Stomach (tissue), 9 donors: ENCODE measurements around the gene KIAA1217. TPM values are rescaled to one million over a fixed set of nuclear protein-coding genes. Genes with fewer than 3 reads are reported as not detected.
A peak's percentile ranks its signal among the peaks of the same experiment; 100 is the strongest.

Experiments used
- DNase-seq, 2 donors: peaks; one replicate each; pipeline versions ENCODE4 v3.0.0 to v3.0.0-alpha.2; 2013 to 2019
- H3K27ac ChIP-seq, 5 donors: fragments of 200-600 bp in 4 of 5; sonication (generic) in 4 of 5; one replicate each; pipeline ENCODE4 v1.5.1; 2013 to 2019; ENCODE audit warnings: mild to moderate bottlenecking in 1 of 5, moderate library complexity in 1 of 5
- H3K27me3 ChIP-seq, 3 donors: fragments of 200-600 bp; sonication (generic); one replicate each; pipeline ENCODE4 v1.5.1; 2017 to 2019; ENCODE audit warnings: mixed run types in 1 of 3
- H3K36me3 ChIP-seq, 4 donors: fragments of 200-600 bp; sonication (generic); 1 replicate in 3 of 4; 2 replicates in 1 of 4; pipeline ENCODE4 v1.5.1; 2016 to 2019
- H3K4me1 ChIP-seq, 4 donors: fragments of 200-600 bp; sonication (generic); one replicate each; pipeline ENCODE4 v1.5.1; 2016 to 2019
- H3K4me3 ChIP-seq, 4 donors: fragments of 200-600 bp; sonication (generic) in 3 of 4; one replicate each; pipeline ENCODE4 v1.5.1; 2016 to 2019; ENCODE audit warnings: mild to moderate bottlenecking in 1 of 4
- H3K9me3 ChIP-seq, 4 donors: fragments of 200-600 bp; sonication (generic); one replicate each; pipeline ENCODE4 v1.5.1; 2016 to 2019
- EP300 ChIP-seq: sonication (generic); formaldehyde crosslinking; IDR thresholded peaks from one replicate; pipeline ENCODE4 v1.6.1; 2017; ENCODE audit warnings: antibody characterized with exemption
- POLR2A ChIP-seq, 4 donors: fragments of 450-650 bp; IDR thresholded peaks; one replicate each; pipeline ENCODE4 v1.6.1; 2016; ENCODE audit warnings: antibody characterized with exemption in 4 of 4, control low read depth in 2 of 4, mild to moderate bottlenecking in 1 of 4, moderate library complexity in 1 of 4
- POLR2AphosphoS5 ChIP-seq, 3 donors: sonication (generic); formaldehyde crosslinking; IDR thresholded peaks; one replicate each; pipeline ENCODE4 v1.6.1; 2016; ENCODE audit warnings: antibody characterized with exemption in 3 of 3
- WGBS, 5 donors: extraction: QIAGEN DNeasy Blood & Tissue Kit in 3 of 5; methylation state at CpG; one replicate each; pipeline versions ENCODE4 v1.1.5 to v1.1.7; 2013 to 2018; 5-methylcytosine and 5-hydroxymethylcytosine counted together
- intact Hi-C: fragments of 100-400 bp; cut with DNase I; formaldehyde crosslinking; loops from one replicate; pipeline ENCODE4 v1.15.1; 2023; ENCODE audit warnings: low total_unique reads
- polyA plus RNA-seq, 3 donors: library from polyadenylated mRNA; stranded (reverse); fragments of 200-250 nt; gene quantifications; one replicate each; pipeline ENCODE4 v1.2.3, GENCODE V29; 2013
- total RNA-seq, 5 donors: library from RNA; depleted of rRNA; stranded (reverse); fragments of >200 nt; gene quantifications; one replicate each; pipeline versions ENCODE4 v1.1.0 to v1.2.3, GENCODE V29; 2014 to 2016
- TF ChIP-seq, protein P1 (sequence below), 7 experiments: fragments of 450-650 bp in 4 of 7; fragments of 200-600 bp in 3 of 7; sonication (generic) in 3 of 7; IDR thresholded peaks; one replicate each; pipeline ENCODE4 v1.5.1; 2016 to 2019; ENCODE audit warnings: antibody characterized with exemption in 7 of 7, control low read depth in 2 of 7, mild to moderate bottlenecking in 1 of 7
- donor health status: healthy with polysubstance abuse.
- donor health status: Bipolar disorder and iron deficiency.
- donor health status: healthy.

The KIAA1217 gene
- total and polyA plus RNA-seq, 8 donors: 6.2 to 112 (median 24.6) TPM

DNA sequence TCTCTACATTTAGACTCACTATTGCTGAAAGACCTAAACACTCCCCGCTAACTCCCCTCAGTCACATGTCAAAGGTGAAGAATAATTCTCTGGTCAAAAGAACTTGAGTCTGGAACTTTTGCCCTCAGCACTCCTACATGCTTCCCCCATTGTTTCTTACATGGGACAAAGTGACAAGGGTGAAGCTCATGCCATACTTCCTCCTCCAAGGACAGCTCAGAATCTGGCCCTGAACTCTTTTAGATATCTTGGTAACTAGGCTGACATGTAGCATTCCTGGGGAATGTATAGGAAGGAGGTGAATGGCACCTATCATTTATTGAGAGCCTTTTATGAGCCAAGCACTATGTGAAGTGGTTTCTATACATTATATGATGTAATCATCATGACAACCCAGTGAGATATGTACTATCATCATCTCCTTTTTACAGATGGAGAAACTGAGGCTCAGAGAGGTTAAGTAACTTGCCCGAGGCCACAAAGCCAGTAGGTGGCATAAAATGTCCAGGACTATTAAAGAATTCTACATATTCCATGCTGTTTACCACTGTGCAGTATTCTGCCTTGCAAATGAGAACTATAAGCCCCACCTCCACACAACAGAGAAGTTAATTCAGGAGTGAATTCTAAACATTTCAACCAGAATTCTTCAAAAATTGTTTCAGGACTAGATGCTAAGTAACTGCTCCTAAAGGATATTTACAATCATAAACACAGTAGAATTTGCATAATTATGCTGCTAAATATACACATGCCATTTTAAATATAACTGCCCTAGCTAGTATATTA is 268.2 kb downstream of the KIAA1217 start:
- H3K27ac ChIP-seq: peak overlapping the region in 2 of 5 donors; percentile 9 to 13
- WGBS, 5 donors: 77 to 96% (median 90%) methylated on average over 2 of the region's 2 CpGs

DNA sequence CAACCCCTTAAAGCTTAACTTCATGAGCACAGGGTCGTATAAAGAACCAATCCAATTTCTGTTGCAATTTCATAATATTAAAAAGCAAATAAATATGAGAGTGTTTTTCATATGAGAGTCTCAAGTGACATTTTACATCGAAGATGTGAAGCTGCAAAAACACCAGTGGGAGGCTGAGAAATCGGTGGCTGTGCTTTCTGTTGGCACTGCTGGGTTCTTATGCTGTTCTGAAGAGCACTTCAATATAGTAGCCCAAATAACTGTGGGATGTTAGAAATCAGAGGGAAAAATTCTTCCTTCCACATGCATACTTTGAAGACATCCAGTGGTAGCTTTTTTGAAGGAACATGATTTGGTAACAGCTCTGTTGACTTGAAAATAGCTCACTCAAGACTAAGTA is 269.0 kb downstream of the KIAA1217 start:
- Histone ChIP-seq H3K9me3 (no peaks in the 10 kb centered on the region), H3K4me1 (peaks cover 0 to 13% (median 2%) of the 10 kb centered on the region in 4 donors), H3K36me3 (peaks cover 9 to 26% (median 24%) of the 10 kb centered on the region in 4 donors), H3K4me3 (no peak overlapping the region), H3K27me3 (no peaks in the 10 kb centered on the region), H3K27ac (no peak overlapping the region)
- TF ChIP-seq POLR2A (IDR thresholded peaks at IDR 0.05) (no peak), EP300 (no peak), POLR2AphosphoS5 (IDR thresholded peaks at IDR 0.05) (no peak)
- TF ChIP-seq, protein P1, sequence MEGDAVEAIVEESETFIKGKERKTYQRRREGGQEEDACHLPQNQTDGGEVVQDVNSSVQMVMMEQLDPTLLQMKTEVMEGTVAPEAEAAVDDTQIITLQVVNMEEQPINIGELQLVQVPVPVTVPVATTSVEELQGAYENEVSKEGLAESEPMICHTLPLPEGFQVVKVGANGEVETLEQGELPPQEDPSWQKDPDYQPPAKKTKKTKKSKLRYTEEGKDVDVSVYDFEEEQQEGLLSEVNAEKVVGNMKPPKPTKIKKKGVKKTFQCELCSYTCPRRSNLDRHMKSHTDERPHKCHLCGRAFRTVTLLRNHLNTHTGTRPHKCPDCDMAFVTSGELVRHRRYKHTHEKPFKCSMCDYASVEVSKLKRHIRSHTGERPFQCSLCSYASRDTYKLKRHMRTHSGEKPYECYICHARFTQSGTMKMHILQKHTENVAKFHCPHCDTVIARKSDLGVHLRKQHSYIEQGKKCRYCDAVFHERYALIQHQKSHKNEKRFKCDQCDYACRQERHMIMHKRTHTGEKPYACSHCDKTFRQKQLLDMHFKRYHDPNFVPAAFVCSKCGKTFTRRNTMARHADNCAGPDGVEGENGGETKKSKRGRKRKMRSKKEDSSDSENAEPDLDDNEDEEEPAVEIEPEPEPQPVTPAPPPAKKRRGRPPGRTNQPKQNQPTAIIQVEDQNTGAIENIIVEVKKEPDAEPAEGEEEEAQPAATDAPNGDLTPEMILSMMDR (IDR thresholded peaks at IDR 0.05): no peak
- DNase-seq: no peak
- 87 to 92% (median 88%) methylated on average over 3 of the region's 3 CpGs for WGBS, 5 donors
- intact Hi-C loops: no loop called here

More for the DNA sequence above, 268.2 kb downstream of the KIAA1217 start:
- peaks cover 9 to 34% (median 29%) of the 10 kb centered on the region in 4 donors for H3K36me3 ChIP-seq
- no peak for DNase-seq
- TF ChIP-seq POLR2AphosphoS5 (IDR thresholded peaks at IDR 0.05): no peak
- TF ChIP-seq EP300: no peak
- TF ChIP-seq, protein P1 (IDR thresholded peaks at IDR 0.05): no peak
- no peak for TF ChIP-seq POLR2A (IDR thresholded peaks at IDR 0.05)
- H3K27me3 ChIP-seq: no peaks in the 10 kb centered on the region
- H3K4me1 ChIP-seq: peaks cover 0 to 13% (median 0%) of the 10 kb centered on the region in 4 donors
- H3K4me3 ChIP-seq: no peak overlapping the region
- intact Hi-C loops: no loop called here
- H3K9me3 ChIP-seq: no peaks in the 10 kb centered on the region

DNA sequence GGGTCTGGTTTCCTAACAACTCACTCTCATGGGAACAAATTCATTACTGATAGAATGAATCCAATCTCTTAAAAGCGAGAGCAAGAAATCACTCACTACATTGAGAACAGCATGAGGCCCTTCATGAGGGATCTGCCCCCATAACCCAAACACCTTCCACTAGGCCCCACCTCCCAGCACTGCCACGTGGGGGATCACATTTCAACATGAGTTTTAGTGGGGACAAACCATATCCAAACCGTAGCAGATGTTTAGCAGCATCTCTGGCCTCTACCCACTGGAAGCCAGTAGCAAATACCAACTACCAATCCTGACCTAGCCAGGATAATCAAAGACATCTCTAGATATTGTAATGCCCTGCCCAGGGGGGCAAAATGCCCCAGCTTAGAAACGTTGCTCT is 270.9 kb downstream of the KIAA1217 start:
- Histone ChIP-seq H3K4me1 (peaks cover 0 to 28% (median 11%) of the 10 kb centered on the region in 4 donors), H3K27ac (no peak overlapping the region), H3K9me3 (no peaks in the 10 kb centered on the region), H3K4me3 (no peak overlapping the region), H3K27me3 (no peaks in the 10 kb centered on the region), H3K36me3 (peaks cover 0 to 10% (median 7%) of the 10 kb centered on the region in 4 donors)
- intact Hi-C loops: no loop called here
- WGBS, 5 donors: 67 to 82% (median 73%) methylated on average over 4 of the region's 4 CpGs
- TF ChIP-seq EP300 (no peak), POLR2A (IDR thresholded peaks at IDR 0.05) (no peak), POLR2AphosphoS5 (IDR thresholded peaks at IDR 0.05) (no peak)
- TF ChIP-seq, protein P1 (IDR thresholded peaks at IDR 0.05): no peak
- DNase-seq: no peak

DNA sequence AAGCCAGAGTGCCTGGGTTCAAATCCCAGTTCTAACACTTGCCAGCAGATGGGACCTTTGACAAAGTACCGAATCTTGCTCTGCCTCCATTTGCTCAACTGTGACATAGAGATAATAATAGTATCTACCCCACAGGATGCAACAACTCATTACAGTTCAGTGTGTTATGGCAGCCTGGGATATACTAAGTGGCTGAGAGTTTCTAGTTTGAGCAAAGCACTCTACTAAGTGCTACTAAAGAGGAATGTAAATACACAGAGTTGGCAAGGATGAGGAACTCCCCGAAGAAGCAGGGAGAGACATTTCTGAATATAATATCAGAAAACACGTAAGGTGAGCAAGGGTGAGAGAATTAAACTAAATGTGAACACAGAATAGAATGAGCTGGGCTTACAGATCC is 271.5 kb downstream of the KIAA1217 start:
- no peak for TF ChIP-seq POLR2A (IDR thresholded peaks at IDR 0.05)
- no peak for TF ChIP-seq POLR2AphosphoS5 (IDR thresholded peaks at IDR 0.05)
- TF ChIP-seq EP300: no peak
- TF ChIP-seq, protein P1 (IDR thresholded peaks at IDR 0.05): no peak
- WGBS, 5 donors: 55 to 69% (median 57%) methylated on average over 3 of the region's 3 CpGs
- no peaks in the 10 kb centered on the region for H3K27me3 ChIP-seq
- no peak overlapping the region for H3K4me3 ChIP-seq
- H3K27ac ChIP-seq: no peak overlapping the region
- no peaks in the 10 kb centered on the region for H3K9me3 ChIP-seq
- peaks cover 0 to 29% (median 11%) of the 10 kb centered on the region in 4 donors for H3K4me1 ChIP-seq
- H3K36me3 ChIP-seq: peaks cover 0 to 5% (median 3%) of the 10 kb centered on the region in 4 donors
- intact Hi-C loops: no loop called here
- DNase-seq: no peak
